ENCODE data around the gene CTSW.

DNA sequence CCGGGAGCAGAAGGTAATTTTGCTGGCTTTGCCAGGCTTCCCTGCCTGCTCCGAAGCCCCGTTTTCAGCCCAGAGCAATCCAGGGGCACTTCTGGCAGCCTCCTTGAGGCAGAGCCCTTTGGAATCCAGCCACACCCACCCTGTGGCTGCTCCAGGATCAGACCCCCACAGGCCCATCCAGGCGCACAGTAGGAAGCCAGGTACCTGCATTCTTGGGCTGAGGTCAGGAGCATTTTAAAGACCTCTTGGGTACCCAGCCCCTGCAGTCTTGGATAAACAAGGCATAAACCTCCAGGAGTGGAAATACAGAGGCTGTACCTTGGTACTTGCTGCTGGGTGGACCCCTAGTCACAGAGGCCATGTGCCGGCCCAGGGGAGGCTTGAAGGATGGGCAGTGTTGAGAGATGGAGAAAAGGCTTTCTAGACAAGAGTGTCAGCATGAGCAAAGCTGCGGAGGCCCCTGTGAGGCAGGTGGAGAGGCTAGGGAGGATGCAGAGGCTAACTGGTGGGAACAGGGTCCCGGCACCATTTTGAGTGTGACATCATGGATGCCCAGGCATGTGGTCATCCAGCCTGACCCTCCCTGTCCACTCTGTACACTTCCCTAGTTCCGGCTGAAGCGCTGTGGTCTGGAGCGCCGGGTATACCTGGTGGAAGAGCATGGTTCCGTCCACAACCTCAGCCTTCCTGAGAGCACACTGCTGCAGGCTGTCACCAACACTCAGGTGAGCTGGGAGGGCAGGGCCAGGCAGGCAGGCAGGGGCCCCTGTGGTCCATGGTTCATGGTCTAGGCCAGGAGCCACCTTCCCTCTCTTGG, 15.5 kb upstream of the CTSW start:
- no peak for TF ChIP-seq TOX (CRISPR knock-in tag; IDR thresholded peaks at IDR 0.05; ENCODE audit: borderline replicate concordance)
- TF ChIP-seq, protein P1, sequence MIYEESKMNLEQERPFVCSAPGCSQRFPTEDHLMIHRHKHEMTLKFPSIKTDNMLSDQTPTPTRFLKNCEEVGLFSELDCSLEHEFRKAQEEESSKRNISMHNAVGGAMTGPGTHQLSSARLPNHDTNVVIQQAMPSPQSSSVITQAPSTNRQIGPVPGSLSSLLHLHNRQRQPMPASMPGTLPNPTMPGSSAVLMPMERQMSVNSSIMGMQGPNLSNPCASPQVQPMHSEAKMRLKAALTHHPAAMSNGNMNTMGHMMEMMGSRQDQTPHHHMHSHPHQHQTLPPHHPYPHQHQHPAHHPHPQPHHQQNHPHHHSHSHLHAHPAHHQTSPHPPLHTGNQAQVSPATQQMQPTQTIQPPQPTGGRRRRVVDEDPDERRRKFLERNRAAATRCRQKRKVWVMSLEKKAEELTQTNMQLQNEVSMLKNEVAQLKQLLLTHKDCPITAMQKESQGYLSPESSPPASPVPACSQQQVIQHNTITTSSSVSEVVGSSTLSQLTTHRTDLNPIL (CRISPR knock-in tag; IDR thresholded peaks at IDR 0.05; ENCODE audit: low read depth), result no peak

Data from SK-N-SH treated with all-trans-retinoic acid at 6 μM for 48 hours (cell line).